PFSK-1 (cell line): ENCODE measurements around the gene SCN1A.

Source experiments
- FOXP2 ChIP-seq: optimal IDR thresholded peaks from 2 replicates; pipeline ENCODE3; 2011; ENCODE audit warnings: borderline replicate concordance, control low read depth, inconsistent platforms; ENCODE audit not compliant: insufficient read depth; ENCODE audit errors: extremely low read length, extremely low read depth
- POLR2AphosphoS5 ChIP-seq: IDR thresholded peaks from 2 replicates; pipeline ENCODE4 v1.6.1; 2012; ENCODE audit warnings: low read depth, mild to moderate bottlenecking, control low read depth, low read length, moderate library complexity
- TAF1 ChIP-seq: IDR thresholded peaks from 2 replicates; pipeline ENCODE4 v1.6.1; 2012; ENCODE audit warnings: low read length, control low read depth, borderline replicate concordance; ENCODE audit not compliant: insufficient read depth
- TF ChIP-seq, protein P1 (sequence below), 2 experiments: IDR thresholded peaks; 2 replicates each; pipeline versions ENCODE4 v1.6.1 to v1.8.0; 2011 to 2012; ENCODE audit warnings: low read depth in 2 of 2, low read length in 2 of 2, control low read depth in 1 of 2, inconsistent platforms in 1 of 2, mild to moderate bottlenecking in 1 of 2, moderate library complexity in 1 of 2; ENCODE audit not compliant: insufficient read depth in 1 of 2

DNA sequence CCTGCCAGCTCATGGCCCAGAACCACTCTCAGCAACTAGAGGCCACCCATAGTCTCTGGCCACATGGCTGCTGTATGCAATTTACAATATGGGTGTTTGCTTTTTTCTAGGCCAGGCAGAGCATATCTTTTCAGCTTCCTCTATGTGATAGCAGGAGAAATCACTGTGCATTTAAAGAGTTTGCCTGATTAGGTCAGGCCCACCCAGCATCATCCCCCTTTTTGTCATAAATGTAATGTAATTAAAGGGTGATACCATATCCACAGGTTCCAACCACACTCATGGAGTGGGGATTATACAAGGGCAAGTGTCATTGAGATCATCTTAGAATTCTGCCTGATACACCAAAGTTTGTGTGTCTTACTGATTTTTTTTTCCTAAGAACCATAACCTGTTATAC is 102.5 kb downstream of the SCN1A start:
- TF ChIP-seq TAF1, result no peak
- no peak for TF ChIP-seq POLR2AphosphoS5
- TF ChIP-seq, protein P1, sequence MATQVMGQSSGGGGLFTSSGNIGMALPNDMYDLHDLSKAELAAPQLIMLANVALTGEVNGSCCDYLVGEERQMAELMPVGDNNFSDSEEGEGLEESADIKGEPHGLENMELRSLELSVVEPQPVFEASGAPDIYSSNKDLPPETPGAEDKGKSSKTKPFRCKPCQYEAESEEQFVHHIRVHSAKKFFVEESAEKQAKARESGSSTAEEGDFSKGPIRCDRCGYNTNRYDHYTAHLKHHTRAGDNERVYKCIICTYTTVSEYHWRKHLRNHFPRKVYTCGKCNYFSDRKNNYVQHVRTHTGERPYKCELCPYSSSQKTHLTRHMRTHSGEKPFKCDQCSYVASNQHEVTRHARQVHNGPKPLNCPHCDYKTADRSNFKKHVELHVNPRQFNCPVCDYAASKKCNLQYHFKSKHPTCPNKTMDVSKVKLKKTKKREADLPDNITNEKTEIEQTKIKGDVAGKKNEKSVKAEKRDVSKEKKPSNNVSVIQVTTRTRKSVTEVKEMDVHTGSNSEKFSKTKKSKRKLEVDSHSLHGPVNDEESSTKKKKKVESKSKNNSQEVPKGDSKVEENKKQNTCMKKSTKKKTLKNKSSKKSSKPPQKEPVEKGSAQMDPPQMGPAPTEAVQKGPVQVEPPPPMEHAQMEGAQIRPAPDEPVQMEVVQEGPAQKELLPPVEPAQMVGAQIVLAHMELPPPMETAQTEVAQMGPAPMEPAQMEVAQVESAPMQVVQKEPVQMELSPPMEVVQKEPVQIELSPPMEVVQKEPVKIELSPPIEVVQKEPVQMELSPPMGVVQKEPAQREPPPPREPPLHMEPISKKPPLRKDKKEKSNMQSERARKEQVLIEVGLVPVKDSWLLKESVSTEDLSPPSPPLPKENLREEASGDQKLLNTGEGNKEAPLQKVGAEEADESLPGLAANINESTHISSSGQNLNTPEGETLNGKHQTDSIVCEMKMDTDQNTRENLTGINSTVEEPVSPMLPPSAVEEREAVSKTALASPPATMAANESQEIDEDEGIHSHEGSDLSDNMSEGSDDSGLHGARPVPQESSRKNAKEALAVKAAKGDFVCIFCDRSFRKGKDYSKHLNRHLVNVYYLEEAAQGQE (IDR thresholded peaks at IDR 0.05; ENCODE audit: insufficient read depth in 1 of 2, low read depth in 2 of 2, low read length in 2 of 2), result no peak
- TF ChIP-seq FOXP2, result no peak
